OCI-LY1 (cell line): ENCODE results near the gene ALOX5.

ENCODE experiments used
- CTCF ChIP-seq: fragments of 200-600 bp; sonication (generic), shearing (Covaris generic); IDR thresholded peaks from 2 replicates; pipeline ENCODE4 v1.5.1; 2017; ENCODE audit warnings: mild to moderate bottlenecking, antibody characterized with exemption, low read length, moderate library complexity, mixed read lengths
- EZH2 ChIP-seq: fragments of 200-600 bp; sonication (generic), shearing (Covaris generic); IDR thresholded peaks from 2 replicates; pipeline ENCODE4 v1.8.0; 2017; ENCODE audit warnings: borderline replicate concordance, mixed run types, mild to moderate bottlenecking, antibody characterized with exemption, low read length, moderate library complexity, mixed read lengths

- no peak for TF ChIP-seq CTCF
- no peak for TF ChIP-seq EZH2
Observed at GRCh38 chr10:45454262-45454661, 80.2 kb downstream of the ALOX5 start.
